GM21447 (cell line): ENCODE results near the gene RAB28.

ENCODE experiments used
- ATAC-seq: cut with Tn5 transposase; IDR thresholded peaks from one replicate; pipeline ENCODE4 v1.9.1; 2021; ENCODE audit not compliant: unreplicated experiment

Gene RAB28

DNA sequence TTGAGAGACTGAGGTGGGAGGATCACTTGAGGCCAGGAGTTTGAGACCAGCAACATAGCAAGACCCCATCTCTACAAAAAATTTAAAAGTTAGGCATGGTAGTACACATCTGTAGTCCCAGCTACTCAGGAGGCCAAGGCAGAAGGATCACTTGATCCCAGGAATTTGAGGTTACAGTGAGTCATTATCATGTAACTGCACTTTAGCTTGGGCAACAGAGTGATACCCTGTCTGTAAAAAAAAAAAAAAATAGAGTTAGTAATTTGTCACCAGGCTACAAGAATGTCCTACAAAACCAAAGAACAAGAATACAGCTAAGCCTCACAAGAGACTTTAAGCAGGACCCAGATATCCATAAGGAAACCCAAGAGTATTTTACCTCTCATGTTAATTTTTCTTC, 27.0 kb upstream of the RAB28 start:
- ATAC-seq = no peak

DNA sequence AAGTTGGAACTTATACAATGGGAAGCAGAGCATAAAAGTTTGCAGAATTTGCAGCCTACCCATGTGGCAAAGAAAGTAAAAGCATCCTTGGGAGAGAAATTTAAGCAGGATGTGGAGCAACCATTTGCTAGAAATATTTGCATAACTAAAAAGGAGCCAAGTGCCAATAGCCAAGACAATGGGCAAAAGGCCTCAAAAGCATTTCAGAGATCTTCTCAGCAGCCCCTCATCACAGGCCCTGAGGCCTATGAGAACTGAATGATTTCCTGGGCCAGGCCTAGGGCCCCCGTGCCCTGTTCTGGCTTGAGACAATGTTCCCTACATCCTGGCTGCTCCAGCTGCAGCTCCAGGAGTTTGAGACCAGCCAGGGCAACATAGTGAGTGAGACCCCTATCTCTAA, 25.3 kb upstream of the RAB28 start:
- no peak for ATAC-seq

DNA sequence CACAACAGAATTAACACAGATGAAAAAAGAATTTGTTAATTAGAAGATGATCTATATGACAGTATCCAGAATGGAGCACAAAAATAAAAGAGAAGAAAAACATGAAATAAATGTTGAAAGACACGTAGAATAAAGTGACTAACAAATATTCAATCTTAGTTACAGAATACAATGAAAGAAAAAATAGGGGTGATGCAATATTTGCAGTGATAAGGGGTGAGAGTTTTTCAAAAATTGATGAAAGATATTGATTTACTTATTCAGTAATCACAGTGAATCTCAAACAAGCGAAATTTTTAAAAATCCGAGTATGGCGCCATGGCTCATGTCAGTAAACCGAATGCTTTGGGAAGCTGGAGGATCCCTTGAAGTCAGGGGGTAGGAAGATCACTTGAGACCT, 20.2 kb upstream of the RAB28 start:
- no peak for ATAC-seq

DNA sequence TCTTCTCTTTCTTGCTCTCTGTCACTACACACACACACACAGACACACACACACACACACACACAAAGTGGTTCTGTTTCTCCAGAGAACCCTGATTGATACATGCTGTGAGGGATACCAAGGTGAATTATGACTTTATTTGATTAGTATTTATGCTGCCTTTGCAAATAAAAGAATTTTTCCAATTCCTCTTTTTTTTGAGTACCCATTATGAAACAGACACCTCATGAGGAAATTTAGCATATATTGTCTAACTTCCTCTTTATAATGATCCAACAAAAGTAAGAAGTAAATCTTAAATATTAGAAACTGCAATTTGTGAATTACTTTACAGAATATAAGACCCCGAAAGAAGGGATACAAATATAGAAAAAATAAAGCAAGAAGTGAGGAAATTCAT, 14.3 kb upstream of the RAB28 start:
- ATAC-seq = no peak

DNA sequence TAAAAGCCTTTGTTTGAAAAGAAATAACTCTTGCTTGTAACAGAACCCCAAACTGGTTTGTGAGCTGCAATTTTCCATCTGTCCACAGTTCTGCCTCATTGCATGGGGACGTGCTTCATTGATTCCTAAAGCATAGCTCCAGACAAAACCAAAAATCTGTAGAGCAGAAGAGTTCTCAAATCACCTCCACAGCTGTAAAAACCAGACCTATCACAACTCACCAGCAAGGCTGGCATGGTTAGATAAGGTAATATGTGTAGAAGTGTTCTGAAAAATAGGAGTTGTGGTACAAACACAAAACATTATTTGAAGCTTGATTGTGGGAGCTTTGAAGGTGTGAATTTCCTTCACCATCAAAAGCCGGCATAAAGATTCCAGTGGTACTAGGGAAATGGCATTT, 12.5 kb upstream of the RAB28 start:
- no peak for ATAC-seq

DNA sequence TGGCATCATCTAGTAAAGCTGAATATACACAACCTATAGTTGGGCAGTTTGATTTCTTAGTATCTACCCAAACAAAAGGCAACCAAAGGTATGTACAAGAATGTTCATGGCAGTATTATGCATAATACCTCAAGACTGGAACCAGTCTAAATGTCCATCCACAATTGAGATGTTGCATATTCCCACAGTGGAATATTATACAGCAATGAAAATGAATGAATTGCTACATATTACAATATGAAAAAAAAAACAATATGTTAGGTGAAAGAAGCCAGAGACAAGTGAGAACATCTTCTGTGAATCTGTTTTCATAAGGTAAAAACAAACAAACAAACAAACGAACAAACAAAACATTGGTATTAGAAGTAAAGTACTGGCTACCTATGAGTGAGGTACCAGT, 11.6 kb upstream of the RAB28 start:
- ATAC-seq = no peak

DNA sequence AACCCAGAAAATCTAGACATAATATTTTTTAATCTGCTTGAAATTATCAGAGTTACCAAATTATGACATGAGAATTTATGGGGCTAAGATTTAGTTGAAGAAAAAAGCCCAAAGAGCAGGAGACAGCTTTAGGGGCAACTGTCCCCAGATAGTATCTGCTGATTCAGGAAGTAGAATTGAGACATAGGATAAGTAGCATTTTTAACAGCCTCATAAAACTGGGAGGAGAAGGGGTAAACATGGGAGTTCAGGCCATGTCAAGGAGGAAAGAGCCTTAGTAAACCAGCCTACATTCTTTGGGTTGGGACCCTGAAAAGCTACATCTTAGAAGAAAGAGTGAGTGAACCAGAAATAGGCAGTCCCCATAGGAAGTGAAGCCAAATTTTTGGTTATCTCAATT, 9.7 kb upstream of the RAB28 start:
- ATAC-seq = no peak

DNA sequence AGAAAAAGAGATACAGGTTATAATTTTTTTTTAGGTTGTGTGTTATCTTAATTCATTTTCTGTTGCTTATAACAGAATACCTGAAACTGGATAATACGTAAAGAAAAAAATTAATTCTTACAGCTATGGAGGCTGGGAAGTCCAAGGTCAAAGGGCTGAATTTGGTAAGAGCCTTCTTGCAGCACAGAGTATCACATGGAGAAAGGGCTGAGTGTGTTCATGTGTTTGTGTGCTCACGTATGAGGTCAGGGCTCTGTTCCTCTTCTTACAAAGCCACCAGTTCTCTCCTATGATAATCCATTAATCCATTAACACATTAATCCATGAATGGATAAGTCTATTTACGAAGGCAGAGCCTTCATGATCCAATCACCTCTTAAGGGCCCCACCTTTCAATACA, 8.6 kb upstream of the RAB28 start:
- ATAC-seq = no peak

DNA sequence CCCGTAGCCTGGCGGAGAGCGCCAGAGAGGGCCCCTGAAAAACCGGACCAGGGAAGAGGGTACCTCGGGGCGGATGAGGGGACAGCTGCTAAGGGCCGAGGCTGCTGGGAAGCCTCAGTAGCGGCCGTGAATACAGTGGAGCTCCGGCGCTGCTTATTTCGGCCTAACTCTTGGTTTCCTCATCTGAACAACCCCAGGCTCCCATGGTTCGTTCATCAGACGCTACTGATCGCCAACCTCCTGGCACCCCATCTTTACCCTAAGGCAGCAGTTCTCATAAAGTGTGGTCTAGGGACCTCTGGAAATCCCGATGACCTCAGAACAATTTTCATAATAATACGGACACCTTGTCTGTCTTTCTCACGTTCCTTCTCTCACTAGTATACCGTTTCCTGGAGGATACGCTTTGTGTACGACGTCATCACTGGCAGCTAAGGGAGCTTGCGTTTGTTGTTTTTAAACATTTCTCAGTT, 645 bp upstream of the RAB28 start:
- ATAC-seq = peak; percentile 30

DNA sequence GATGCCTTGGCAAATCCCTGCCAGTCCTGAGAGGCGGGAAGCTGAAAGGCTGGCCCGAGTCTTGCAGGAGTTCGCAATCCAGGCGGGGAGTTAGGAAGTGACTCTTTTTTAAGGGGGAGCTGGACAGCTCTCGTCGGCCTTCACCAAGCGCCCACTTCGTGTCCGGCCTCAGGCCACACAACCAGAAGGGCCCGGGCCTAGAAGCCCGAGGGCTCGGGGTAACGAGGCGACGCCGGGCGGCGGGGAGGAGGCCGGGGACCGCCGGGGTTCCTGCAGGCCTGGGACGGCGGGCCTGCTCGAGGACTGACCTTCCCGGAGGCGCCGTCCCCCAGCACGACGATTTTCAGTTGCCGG, 395 bp downstream of the RAB28 start:
- peak; percentile 22 for ATAC-seq

DNA sequence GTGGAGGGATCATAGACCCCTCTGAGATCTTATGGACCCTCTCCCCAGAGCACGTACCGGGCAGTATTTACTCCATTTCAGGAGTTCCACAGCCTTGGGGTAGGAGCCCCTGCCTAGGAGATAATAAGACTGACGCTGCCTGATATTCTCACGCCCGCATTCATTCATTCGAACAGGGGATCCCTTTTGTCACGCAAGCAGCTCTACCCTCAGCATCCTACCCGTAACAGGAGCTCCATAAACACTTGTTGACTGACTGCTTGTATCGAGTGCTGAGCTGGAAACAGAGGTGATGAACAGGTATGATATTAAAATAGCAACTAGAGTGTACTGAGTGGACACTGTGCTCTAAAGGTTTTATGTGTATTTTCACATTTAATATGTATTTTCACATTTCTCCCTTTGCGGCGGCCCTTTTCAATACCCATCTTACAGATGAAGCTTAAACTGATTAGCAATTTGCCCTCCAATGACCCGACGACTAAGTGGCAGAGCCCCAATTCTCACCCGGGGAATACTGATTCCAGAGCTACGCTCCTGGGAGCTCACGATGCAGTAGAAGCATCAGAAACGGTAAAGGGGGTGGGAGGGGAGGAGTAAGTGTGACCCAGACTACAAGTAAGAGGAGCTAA, 888 bp downstream of the RAB28 start:
- ATAC-seq = no peak

DNA sequence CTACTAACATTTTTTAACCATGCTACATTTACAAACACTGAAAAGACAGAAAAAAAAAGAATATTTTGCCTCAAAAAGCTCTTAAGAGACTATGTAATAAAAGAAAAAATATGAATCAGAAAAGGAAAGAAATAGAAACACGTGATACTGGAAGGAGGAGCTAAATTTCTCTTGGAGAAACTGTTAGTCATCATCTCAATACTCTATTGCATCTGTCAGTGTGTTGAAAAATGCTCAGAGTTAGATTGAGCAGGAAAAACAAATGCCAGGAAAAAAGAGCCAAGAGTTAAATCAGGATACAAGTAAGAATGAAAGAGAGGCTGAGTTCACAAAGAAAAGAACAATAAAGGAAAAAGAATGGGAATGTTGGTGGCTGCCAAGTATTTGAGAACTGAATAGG, 2.6 kb downstream of the RAB28 start:
- no peak for ATAC-seq

DNA sequence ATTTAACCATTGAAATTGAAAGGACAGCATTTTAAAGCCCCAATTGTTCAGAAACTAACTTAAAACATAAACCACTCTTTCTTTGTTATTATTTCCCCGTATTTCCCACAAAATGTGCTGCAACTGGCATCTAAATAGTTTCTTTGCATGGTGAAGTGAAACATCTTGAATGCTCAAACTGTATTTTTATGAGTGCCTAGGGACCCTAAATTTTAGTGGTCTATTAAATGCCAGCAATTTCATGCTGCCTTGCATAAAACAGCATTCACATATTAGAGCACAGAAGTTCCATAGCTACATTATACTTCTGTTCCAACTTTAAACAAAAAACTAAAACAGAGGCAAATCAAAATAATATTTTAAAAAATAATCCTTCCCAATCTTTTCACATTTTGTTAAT, 5.4 kb downstream of the RAB28 start:
- ATAC-seq = no peak

DNA sequence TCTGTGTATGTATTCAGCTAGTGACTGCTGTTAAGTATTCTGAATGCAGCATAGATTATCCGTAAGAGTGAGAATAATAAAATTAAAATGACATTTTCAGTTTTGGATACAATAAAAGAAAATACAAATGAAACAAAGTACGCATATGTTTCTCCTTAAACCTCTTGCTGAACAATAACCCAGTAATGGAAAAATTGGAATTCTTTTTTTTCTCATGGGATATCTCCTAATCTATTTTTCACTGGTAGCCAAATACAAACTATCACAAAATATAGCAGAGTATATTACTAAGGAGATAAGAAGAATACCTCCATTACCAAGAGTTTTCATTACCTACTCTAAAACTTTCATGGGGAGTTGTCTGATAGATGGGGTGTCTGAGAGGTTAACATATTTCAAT, 6.0 kb downstream of the RAB28 start:
- no peak for ATAC-seq

DNA sequence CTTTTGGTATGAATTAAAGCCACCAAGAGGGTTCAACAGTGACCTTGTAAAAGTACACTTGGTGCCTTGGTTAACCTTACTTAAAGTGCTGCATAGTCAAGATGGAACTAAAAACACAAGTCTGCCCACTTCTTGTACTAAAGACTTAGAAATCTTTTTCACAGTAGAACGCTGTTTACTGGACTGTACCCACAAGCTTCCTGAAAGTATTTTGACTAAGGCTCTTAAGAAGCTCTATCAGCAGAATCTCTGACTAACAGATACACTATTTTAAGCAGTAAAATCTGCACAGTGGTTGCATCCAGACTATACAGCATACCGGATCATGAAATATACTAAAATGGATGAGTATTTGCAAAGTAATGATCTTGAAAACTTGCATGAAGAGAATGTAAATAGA, 7.2 kb downstream of the RAB28 start:
- ATAC-seq = no peak

DNA sequence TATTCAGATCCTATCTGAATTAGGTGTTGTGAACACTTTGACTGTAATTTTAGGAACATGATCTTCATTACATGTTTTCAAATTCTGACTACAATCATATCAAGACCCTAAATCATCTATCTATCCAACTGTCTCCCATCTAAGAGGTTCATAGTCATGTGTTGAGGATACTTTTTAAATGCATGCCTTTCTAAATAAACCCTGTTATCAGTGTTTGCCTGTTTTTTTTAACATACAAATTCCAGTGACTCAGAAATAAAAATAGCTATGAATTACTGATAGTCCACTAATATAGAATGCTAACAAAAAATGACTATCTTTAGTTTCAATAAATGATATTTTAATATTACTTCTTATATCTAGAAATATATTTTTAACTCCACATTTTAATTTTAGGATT, 8.0 kb downstream of the RAB28 start:
- ATAC-seq = no peak

DNA sequence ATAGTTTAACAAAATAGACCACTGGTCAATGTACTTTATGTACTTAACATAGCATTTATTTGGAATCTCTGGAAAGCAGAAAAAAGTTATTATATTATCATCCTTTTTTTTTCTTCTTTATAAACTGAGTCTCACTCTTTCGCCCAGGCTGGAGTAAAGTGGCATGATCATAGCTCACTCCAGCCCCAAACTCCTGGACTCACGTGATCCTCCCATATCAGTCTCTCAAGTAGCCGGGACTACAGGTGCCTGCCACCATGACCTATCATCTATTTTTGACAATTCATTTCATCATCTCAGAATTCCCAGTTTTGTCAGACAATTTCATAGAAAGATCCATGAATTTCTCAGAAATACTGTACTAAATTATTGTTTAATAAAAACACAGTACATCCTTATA, 12.7 kb downstream of the RAB28 start:
- no peak for ATAC-seq

DNA sequence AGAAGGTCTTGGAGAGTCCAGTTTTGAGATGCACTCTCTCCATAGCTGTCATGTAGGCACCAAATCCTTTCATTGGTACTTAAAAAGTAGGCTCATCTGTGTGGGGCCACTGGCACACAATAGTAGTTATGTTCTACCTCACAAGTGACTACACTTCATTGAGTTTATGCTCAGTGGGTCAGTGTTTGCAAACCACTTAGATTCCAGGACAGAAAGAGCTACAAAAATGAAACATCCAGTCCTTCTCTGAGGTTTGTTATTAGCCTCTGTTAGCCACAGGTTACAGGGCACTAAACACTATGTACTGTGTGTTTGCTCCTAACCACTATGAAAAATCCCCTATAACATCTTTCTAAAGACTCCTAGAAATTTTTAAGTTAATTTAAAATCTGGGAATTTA, 13.8 kb downstream of the RAB28 start:
- ATAC-seq = peak; percentile 48

DNA sequence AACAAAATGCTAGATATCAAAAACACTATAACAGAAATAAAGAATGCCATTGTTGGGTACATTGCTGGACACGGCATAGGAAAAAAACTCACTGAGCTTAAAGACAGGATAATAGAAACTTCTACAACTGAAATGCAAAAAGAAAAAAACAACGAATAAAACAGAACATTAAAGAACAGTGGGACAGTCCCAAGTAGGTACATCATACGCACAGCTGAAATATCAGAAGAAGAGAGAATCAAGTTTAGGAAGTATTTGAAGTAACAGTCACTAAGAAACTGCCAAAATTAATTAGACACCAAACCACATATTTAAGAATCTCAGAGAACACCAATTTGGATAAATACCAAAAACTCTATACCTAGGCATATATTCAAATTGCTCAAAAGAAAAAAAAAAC, 19.2 kb downstream of the RAB28 start:
- no peak for ATAC-seq

DNA sequence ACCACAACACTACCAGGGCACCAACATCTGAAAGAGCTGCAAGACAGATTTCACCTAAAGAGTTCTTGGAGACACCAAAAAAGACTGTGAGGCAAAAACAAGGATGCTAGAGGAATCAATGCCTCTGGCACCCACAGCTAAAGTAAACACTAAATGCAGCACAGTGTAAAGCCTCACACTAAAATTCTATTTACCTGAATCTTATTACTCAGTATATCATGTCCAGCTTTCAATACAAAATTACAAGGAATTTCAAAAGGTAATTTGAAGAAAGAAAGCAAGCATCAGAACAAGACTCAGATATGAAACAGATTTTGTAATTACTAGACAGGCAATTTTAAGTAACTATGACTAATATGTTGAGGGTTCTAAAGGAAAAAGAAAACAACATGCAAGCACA, 19.6 kb downstream of the RAB28 start:
- no peak for ATAC-seq

DNA sequence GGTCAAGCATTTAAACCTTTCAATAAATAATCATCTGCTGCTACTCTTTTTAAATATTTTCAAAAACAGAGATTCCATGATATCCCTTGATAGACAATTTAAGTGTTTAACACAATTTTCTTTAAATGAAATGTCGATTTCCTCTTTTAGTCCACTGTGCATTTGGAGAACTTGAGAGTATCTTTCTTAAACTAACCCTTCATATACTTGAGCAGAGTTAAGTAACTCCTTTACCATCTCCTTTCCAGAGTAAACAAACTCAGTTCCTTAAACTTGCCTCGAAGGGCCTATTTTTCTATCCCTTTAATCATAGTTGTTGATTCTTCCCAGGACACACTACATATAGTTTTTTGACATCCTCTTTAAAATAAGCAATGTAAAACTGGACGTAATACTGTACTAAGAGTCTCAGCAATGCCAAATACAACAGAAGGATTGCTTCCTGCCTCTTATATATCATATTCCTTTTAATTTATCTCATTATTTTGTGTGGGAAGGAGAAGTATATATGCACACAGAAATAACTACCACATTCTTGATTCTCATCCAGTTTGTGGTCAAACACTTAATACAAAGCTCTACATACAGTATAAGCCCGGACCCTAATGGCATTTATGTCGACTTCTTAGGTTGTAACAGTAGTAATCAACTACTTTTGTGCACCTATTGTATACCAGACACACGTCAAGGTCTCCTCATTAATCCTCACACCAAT, 22.8 kb downstream of the RAB28 start:
- ATAC-seq = no peak

DNA sequence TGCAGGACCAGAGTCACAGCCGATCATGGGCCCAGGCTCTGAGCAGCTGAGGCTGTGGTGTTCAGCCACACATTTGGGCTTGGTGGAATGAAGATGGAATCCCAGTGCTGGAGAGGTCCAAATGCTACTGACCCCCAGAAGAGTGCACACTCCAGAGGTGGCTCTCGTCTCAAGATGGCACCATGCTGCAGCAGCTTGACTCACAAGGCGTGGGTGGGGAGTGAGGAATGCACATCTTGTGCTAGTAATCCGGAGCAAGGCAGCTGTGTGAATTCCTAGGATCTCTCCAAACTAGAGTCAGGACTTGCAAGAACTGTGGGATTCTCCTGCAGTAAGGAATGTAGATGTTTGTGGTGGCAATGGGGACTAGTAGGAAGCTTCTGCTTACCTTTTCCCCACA, 28.7 kb downstream of the RAB28 start:
- ATAC-seq = no peak

DNA sequence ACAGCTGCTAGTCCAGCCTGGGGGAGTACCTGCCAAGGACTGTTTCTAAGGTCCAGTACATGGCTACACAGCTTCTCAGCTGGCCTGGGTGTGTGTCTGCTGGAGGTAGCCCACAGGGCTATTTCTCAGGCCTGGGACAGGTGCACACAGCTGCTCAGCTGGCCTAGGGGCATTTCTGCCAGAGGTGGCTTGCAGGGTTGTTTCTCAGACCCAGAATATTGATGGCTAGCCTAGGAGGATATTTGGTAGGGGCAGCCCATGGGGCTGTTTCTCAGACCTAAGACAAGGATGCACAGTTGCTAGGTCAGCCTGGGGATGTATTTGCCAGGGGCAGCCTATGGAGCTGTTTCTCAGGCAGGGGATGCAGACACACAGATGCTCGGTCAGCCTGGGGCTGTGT, 29.4 kb downstream of the RAB28 start:
- ATAC-seq = no peak
